ENCODE measurements around the gene PANX2.

DNA sequence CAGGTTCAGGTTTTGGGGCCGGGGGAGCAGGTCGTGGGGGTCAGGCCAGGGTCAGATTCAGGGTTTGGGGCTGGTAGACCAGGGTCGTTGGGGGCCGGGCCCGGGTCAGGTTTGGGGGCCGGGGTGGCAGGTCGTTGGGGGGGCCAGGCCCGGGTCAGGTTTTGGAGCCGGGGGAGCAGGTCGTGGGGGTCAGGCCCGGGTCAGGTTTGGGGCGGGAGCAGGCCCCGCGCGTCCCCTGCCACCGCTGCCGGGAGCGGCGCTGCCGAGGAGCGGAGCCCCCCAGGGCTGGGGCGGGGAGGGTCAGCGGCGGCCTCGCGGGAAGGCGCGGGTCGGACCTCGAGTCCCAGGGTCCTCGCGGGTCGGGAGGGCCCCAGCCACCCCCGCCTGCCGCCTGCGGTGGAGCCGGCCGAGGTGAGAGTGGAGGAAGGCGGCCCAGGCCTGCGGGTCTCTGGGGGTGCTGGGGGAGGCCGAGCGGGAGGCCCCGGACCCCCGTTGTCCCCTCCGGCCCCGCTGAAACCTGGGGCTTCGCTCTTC, 15.7 kb downstream of the PANX2 start:
- TF ChIP-seq, protein P1, sequence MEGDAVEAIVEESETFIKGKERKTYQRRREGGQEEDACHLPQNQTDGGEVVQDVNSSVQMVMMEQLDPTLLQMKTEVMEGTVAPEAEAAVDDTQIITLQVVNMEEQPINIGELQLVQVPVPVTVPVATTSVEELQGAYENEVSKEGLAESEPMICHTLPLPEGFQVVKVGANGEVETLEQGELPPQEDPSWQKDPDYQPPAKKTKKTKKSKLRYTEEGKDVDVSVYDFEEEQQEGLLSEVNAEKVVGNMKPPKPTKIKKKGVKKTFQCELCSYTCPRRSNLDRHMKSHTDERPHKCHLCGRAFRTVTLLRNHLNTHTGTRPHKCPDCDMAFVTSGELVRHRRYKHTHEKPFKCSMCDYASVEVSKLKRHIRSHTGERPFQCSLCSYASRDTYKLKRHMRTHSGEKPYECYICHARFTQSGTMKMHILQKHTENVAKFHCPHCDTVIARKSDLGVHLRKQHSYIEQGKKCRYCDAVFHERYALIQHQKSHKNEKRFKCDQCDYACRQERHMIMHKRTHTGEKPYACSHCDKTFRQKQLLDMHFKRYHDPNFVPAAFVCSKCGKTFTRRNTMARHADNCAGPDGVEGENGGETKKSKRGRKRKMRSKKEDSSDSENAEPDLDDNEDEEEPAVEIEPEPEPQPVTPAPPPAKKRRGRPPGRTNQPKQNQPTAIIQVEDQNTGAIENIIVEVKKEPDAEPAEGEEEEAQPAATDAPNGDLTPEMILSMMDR (conservative IDR thresholded peaks at IDR 0.05; ENCODE audit: low read depth, low read length) = no peak
- TF ChIP-seq POLR2A (IDR thresholded peaks at IDR 0.05; ENCODE audit: low read depth, low read length) = no peak
- no peak for TF ChIP-seq RAD21 (IDR thresholded peaks at IDR 0.05; ENCODE audit: low read length)
- TF ChIP-seq NFE2L2 (IDR thresholded peaks at IDR 0.05; ENCODE audit: low read depth, low read length) = no peak
- TF ChIP-seq SMC3 (IDR thresholded peaks at IDR 0.05; ENCODE audit: low read depth, low read length) = no peak

All from IMR-90 (cell line).